Loucy (cell line): Measurements from ENCODE around the gene CACHD1.

Source experiments
- CTCF ChIP-seq: fragments of 200-600 bp; sonication (generic); conservative IDR thresholded peaks from 2 replicates; pipeline ENCODE4 v1.5.1; 2014; ENCODE audit warnings: mild to moderate bottlenecking, antibody characterized with exemption, low read length
- EZH2phosphoT487 ChIP-seq: fragments of 200-600 bp; IDR thresholded peaks from 2 replicates; pipeline ENCODE4 v1.6.1; 2018; ENCODE audit warnings: antibody characterized with exemption, mild to moderate bottlenecking, moderate library complexity, borderline replicate concordance

GRCh38 chr1:64532646-64533045 lies 62.7 kb downstream of the CACHD1 start:
- TF ChIP-seq EZH2phosphoT487: no peak
- no peak for TF ChIP-seq CTCF
